Activated B cell treated with CpG ODN at 0.5 μM for 24 hours (primary cell): ENCODE results near the gene CELF4. TPM values are rescaled to one million over a fixed set of nuclear protein-coding genes. Genes with fewer than 3 reads are reported as not detected.

ENCODE experiments used
- ATAC-seq: fragments of 200-7000 bp; cut with Tn5 transposase; one replicate; pipeline ENCODE4 v1.10.0; 2021; ENCODE audit warnings: low read depth, mild to moderate bottlenecking, moderate library complexity
- CTCF ChIA-PET: fragments of 350-600 bp; sonication (Branson Sonifier 250); formaldehyde crosslinking; loops from one replicate; lab custom pipeline; 2021; ENCODE audit warnings: antibody characterized with exemption; lab: Charles Lee
- POLR2A ChIA-PET: fragments of 350-600 bp; sonication (Branson Sonifier 250); formaldehyde crosslinking; loops from one replicate; lab custom pipeline; 2021; ENCODE audit warnings: antibody characterized with exemption; lab: Charles Lee
- DNase-seq: peaks from one replicate; pipeline ENCODE4 v3.0.0; 2022
- H3K27ac Mint-ChIP-seq: one replicate; pipeline ENCODE4 v1.8.0; 2020; ENCODE audit warnings: mixed read lengths
- H3K27me3 Mint-ChIP-seq: one replicate; pipeline ENCODE4 v1.8.0; 2021; ENCODE audit warnings: mixed read lengths
- H3K36me3 Mint-ChIP-seq: one replicate; pipeline ENCODE4 v1.8.0; 2021; ENCODE audit warnings: low read depth, mixed read lengths
- H3K4me1 Mint-ChIP-seq: one replicate; pipeline ENCODE4 v1.8.0; 2021; ENCODE audit warnings: mixed read lengths
- H3K4me3 Mint-ChIP-seq: one replicate; pipeline ENCODE4 v1.8.0; 2020; ENCODE audit warnings: mild to moderate bottlenecking, mixed read lengths
- H3K9me3 Mint-ChIP-seq: one replicate; pipeline ENCODE4 v1.8.0; 2020; ENCODE audit warnings: mixed read lengths
- intact Hi-C: fragments of 100-400 bp; cut with micrococcal nuclease; formaldehyde crosslinking; loops from one replicate; pipeline ENCODE4 v1.15.1; 2024
- total RNA-seq: library from RNA; stranded (reverse); gene quantifications from 2 replicates; pipeline ENCODE4 v1.2.3, GENCODE V29; 2022
- TF ChIP-seq, protein P1 (sequence below): fragments of 200-600 bp; IDR thresholded peaks from one replicate; pipeline ENCODE4 v1.8.0; 2022; ENCODE audit warnings: antibody characterized with exemption, mild to moderate bottlenecking

The CELF4 gene
- total RNA-seq, 1 donor from 2014 or later: not detected

DNA sequence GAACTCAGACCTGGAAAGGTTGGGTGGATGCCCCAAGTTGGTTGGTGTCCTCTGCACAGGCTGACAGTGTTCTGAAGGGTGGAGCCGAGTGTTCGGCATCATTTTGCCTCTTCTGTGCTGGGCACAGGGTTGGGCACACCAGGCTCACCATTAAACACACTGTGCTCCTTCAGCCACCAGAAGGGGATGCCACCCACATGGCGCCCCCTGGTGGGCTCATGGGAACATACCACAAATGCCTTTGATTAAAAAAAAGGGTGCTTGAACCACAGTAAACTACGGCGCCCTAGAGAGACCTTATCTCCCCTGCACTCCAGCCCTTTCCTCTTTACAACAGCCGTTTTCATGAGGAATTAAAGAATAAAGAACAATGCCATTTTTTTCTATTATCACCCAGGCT is 89.4 kb downstream of the CELF4 start:
- intact Hi-C loops: no loop called here
- peaks cover 9% of the 10 kb centered on the region for H3K27me3 Mint-ChIP-seq
- ChIA-PET POLR2A (no interaction called here), CTCF (no interaction called here)
- no peaks in the 10 kb centered on the region for H3K36me3 Mint-ChIP-seq
- no peaks in the 10 kb centered on the region for H3K9me3 Mint-ChIP-seq
- ATAC-seq: no peak
- no peak for DNase-seq
- no peaks in the 10 kb centered on the region for H3K4me1 Mint-ChIP-seq
- no peak overlapping the region for H3K4me3 Mint-ChIP-seq
- TF ChIP-seq, protein P1, sequence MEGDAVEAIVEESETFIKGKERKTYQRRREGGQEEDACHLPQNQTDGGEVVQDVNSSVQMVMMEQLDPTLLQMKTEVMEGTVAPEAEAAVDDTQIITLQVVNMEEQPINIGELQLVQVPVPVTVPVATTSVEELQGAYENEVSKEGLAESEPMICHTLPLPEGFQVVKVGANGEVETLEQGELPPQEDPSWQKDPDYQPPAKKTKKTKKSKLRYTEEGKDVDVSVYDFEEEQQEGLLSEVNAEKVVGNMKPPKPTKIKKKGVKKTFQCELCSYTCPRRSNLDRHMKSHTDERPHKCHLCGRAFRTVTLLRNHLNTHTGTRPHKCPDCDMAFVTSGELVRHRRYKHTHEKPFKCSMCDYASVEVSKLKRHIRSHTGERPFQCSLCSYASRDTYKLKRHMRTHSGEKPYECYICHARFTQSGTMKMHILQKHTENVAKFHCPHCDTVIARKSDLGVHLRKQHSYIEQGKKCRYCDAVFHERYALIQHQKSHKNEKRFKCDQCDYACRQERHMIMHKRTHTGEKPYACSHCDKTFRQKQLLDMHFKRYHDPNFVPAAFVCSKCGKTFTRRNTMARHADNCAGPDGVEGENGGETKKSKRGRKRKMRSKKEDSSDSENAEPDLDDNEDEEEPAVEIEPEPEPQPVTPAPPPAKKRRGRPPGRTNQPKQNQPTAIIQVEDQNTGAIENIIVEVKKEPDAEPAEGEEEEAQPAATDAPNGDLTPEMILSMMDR: no peak
- no peak overlapping the region for H3K27ac Mint-ChIP-seq

DNA sequence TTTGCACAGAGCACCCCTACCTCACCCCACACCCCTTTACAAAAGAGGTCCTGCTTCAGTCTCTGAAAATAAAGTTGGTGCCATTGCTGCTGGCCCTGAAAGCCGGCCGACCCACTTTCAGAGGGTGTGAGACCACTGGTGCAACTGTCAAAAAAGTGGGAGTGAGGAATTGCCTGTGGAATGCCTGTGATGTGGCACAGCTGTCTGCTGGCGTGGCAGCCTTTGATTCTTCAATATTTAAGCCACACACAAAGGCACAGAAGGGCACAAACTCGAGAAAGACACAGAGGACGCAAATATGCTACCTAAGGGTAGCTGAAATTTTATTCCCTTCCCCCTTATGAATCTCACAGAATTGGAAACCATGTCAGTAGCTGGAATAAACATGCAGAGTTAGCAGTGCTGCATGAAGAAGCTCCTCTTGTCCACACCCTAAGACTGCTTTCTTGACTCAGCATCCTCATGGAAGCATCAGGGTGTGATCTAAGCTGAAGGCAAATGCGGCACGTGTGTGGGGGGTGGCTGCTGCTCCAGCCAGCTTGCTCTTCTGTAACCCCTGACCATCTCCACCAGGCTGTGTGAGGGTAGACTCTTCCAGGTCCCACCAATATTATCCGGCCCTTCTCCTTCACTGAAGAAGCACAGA is 92.3 kb downstream of the CELF4 start:
- H3K36me3 Mint-ChIP-seq: no peaks in the 10 kb centered on the region
- DNase-seq (no peak), ATAC-seq (no peak)
- H3K4me1 Mint-ChIP-seq: no peaks in the 10 kb centered on the region
- peaks cover 2% of the 10 kb centered on the region for H3K9me3 Mint-ChIP-seq
- H3K27ac Mint-ChIP-seq: no peak overlapping the region
- peaks cover under 1% of the 10 kb centered on the region for H3K27me3 Mint-ChIP-seq
- no peak overlapping the region for H3K4me3 Mint-ChIP-seq
- CTCF ChIA-PET: no interaction called here
- TF ChIP-seq, protein P1: no peak
- POLR2A ChIA-PET: no interaction called here
- intact Hi-C loops: no loop called here

DNA sequence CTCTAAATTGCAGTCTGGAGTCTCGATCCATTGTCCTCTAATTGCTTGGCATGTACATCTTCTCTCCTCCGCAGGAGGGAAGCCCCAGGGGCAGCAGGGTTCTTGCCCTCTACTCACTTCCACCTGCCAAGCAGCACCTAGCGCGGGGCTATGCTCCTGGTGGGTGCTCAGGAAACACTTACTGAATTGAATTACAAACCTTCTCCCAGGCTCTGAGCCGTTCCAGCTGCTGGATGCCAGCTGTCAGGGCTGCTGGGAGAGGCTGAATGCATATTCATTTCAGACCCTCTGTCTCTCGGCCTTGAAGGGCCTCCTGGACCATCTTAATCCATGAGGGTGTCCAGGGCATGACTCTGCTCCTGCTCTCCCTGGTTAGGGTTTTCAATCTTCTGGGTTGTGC is 94.0 kb downstream of the CELF4 start:
- Mint-ChIP-seq H3K36me3 (no peaks in the 10 kb centered on the region), H3K27me3 (no peaks in the 10 kb centered on the region), H3K4me3 (no peak overlapping the region), H3K27ac (no peak overlapping the region), H3K9me3 (peaks cover 2% of the 10 kb centered on the region), H3K4me1 (no peaks in the 10 kb centered on the region)
- TF ChIP-seq, protein P1: no peak
- ChIA-PET CTCF (no interaction called here), POLR2A (no interaction called here)
- intact Hi-C loops: no loop called here
- DNase-seq (no peak), ATAC-seq (no peak)

DNA sequence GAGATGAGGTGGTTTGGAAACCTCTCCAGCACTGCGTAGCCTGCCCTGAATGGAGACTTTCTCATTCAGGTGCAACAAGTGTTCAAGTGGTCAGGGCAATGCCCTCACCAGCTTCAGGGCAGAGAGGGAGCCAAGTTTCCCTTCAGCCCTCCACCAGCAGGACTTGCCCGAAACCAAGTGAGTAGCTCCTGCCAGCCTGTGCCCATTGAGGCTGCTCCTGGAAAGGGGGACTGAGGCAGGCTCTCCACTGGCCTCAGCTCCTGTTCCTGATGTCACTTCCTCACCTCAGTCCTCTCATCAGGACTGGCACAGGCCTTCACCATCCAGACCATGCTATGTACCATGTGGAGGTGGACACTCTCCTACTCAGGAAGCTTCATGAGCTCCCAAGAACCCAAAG is 94.6 kb downstream of the CELF4 start:
- no peak for ATAC-seq
- no peak overlapping the region for H3K4me3 Mint-ChIP-seq
- DNase-seq: no peak
- H3K27me3 Mint-ChIP-seq: no peaks in the 10 kb centered on the region
- TF ChIP-seq, protein P1: no peak
- intact Hi-C loops: no loop called here
- H3K4me1 Mint-ChIP-seq: no peaks in the 10 kb centered on the region
- ChIA-PET POLR2A (no interaction called here), CTCF (no interaction called here)
- no peaks in the 10 kb centered on the region for H3K36me3 Mint-ChIP-seq
- H3K27ac Mint-ChIP-seq: no peak overlapping the region
- H3K9me3 Mint-ChIP-seq: peaks cover 2% of the 10 kb centered on the region

DNA sequence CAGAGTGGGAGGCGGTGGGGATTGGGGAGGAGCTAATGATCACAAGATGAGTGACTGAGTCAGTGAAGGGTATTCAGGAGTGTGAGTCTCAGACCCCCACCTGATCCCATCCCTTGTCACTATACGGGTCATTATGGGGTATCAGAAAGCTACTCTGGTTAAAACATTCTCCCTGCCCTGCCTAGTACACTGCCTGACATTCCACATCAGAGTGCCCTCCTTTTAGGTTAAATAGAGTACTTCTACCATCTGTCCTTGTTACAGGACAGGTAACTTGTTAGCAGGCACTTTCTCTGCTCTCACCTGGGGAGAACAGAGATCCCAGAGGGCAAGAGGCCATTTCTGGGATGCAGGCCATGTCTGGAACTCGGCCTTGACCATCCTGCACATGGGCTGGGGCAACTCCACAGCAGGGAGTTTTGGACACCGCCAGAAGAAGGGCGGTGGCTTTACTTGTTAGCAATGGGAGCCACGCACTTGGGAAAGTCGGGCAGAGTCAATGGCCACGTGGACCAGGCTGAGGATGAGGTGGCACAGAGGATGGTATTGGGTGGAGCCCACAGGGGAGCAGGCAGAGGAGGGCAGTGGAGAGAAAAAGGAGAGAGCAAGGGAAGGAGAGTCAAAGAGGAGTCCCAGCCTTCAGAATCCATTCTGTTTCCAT is 98.5 kb downstream of the CELF4 start:
- ChIA-PET CTCF (no interaction called here), POLR2A (no interaction called here)
- TF ChIP-seq, protein P1: no peak
- Mint-ChIP-seq H3K4me3 (no peak overlapping the region), H3K27me3 (no peaks in the 10 kb centered on the region), H3K36me3 (no peaks in the 10 kb centered on the region), H3K4me1 (no peaks in the 10 kb centered on the region), H3K9me3 (peaks cover 2% of the 10 kb centered on the region), H3K27ac (no peak overlapping the region)
- DNase-seq: no peak
- intact Hi-C loops: no loop called here
- no peak for ATAC-seq
